Measurements from ENCODE around the gene KRTAP21-3. TPM values are rescaled to one million over a fixed set of nuclear protein-coding genes. Genes with fewer than 3 reads are reported as not detected.

KRTAP21-3 gene, protein sequence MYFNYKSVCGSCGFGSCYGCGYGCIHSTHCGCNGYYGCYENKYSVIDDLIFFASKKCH
- not detected in 2 replicates for total RNA-seq

DNA sequence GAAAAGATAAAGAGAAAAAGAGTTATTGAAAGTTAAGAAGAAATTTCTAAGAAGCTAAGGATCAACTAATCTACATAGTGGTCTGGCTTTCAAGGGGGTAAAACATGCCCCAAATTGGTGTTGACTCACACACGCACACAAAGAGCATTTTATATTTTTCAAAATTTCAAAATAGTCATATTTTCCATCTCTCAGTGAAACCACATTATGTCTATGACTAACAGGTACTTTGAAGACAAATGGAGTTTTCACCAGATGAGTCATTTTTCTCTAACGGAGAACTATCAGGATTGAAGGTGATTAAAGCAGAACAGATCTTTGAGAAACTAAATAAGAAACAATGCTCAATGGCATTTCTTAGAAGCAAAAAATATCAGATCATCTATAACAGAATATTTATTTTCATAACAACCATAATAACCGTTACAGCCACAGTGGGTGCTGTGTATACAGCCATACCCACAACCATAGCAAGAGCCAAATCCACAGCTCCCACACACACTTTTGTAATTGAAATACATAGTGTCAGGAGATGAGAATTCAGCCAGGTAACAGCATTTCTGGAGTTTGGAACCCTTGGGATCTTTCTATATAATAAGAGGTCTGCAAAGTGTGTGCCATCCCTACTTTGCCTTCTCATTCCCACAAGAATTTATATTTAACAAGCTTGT lies at the start of gene KRTAP21-3:
KRTAP21-3 (minus strand) TSS at position 539 of the 671 bp plus-strand sequence; CDS start at position 521, 18 bp downstream.

DNA sequence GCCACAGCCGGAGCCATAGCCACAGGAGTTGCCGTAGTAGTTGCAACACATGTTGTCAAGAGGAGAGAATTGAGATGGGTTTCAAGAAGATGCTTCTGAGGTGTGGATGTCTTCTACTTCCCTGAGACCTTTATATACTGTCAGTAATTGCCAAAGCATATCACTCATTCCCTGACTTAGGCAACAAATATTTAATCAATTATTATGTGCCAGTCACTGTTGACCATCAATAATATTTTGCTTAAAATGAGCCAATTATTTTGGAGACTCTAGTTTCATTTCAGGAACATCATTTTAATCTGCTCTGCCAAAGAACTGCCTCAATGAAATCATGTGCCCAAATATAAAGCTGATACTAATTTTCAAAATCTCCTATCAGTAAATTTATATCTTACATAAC lies 36.8 kb upstream of the KRTAP21-3 start, which contains the start of gene KRTAP21-1:
KRTAP21-1 (minus strand) TSS at position 101 of the 400 bp plus-strand sequence; CDS start at position 51, 50 bp downstream.

DNA sequence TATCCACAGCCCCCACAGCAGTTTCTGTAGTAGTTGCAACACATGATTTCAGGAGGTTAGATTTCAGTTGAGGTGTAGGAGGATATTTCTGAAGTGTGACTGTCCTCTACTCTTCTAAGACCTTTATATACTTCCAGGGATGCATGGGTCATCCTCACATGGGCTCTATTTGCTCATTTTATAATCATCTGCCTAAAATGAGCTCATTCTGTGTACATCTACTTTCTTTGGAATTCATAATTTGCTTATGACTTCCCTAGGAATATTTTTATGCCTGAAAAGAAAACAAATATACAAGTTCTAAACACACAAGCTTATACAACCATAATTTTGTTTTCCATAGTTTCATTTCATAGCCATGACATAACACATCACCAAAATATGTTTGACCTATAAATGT lies 28.6 kb upstream of the KRTAP21-3 start, which contains the start of gene KRTAP21-2:
KRTAP21-2 (minus strand) TSS at position 101 of the 400 bp plus-strand sequence; CDS start at position 44, 57 bp downstream.

Small RNA genes lying within 50 kb of the gene (small RNA-seq; reads per million reads assigned to genes)
- not detected for gene AP000244.1
- gene KRTAP21-3: not detected

Other genes starting within 250 kb of the KRTAP21-3 start
- gene KRTAP19-1, start 238.4 kb downstream of the KRTAP21-3 start, total RNA-seq: not detected in 2 replicates
- not detected in 2 replicates for gene KRTAP19-2, start 231.3 kb downstream of the KRTAP21-3 start, total RNA-seq
- gene KRTAP19-3, start 226.8 kb downstream of the KRTAP21-3 start, total RNA-seq: not detected in 2 replicates
- gene KRTAP19-4, start 221.6 kb downstream of the KRTAP21-3 start, total RNA-seq: not detected in 2 replicates
- gene KRTAP19-5, start 216.6 kb downstream of the KRTAP21-3 start, total RNA-seq: not detected in 2 replicates
- not detected in 2 replicates for gene KRTAP19-6, start 176.9 kb downstream of the KRTAP21-3 start, total RNA-seq
- not detected in 2 replicates for gene KRTAP19-7, start 157.5 kb downstream of the KRTAP21-3 start, total RNA-seq
- not detected in 2 replicates for gene KRTAP22-2, start 128.4 kb downstream of the KRTAP21-3 start, total RNA-seq
- gene KRTAP6-3, start 126.3 kb downstream of the KRTAP21-3 start, total RNA-seq: not detected in 2 replicates
- not detected in 2 replicates for gene KRTAP6-2, start 119.9 kb downstream of the KRTAP21-3 start, total RNA-seq
- not detected in 2 replicates for gene KRTAP22-1, start 117.7 kb downstream of the KRTAP21-3 start, total RNA-seq
- not detected in 2 replicates for gene KRTAP6-1, start 104.8 kb downstream of the KRTAP21-3 start, total RNA-seq
- gene KRTAP20-1, start 102.4 kb downstream of the KRTAP21-3 start, total RNA-seq: not detected in 2 replicates
- gene KRTAP20-4, start 98.2 kb downstream of the KRTAP21-3 start, total RNA-seq: not detected in 2 replicates
- gene KRTAP20-2, start 83.6 kb downstream of the KRTAP21-3 start, total RNA-seq: not detected in 2 replicates
- not detected in 2 replicates for gene KRTAP20-3, start 75.9 kb downstream of the KRTAP21-3 start, total RNA-seq
- not detected in 2 replicates for gene KRTAP21-2, start 28.5 kb upstream of the KRTAP21-3 start, total RNA-seq
- not detected in 2 replicates for gene KRTAP21-1, start 36.7 kb upstream of the KRTAP21-3 start, total RNA-seq
- gene KRTAP8-1, start 94.5 kb upstream of the KRTAP21-3 start, total RNA-seq: not detected in 2 replicates
- not detected in 2 replicates for gene KRTAP7-1, start 111.0 kb upstream of the KRTAP21-3 start, total RNA-seq
- 0.73 TPM in 1 of 2 replicates, not detected in the other for gene KRTAP11-1, start 162.8 kb upstream of the KRTAP21-3 start, total RNA-seq